GM23248 (cell line): ENCODE measurements around the gene RHOB. TPM values are rescaled to one million over a fixed set of nuclear protein-coding genes. Genes with fewer than 3 reads are reported as not detected.
"Not testable (repeated sequence)": the region's sequence is repeated elsewhere in the genome, so short reads cannot be mapped to it uniquely, and the experiment has no call there.

Experiments
- DNase-seq: peaks from one replicate; pipeline ENCODE4 v3.0.0-alpha.2; 2015
- H2AFZ ChIP-seq: fragments of 200-600 bp; sonication (generic); 2 replicates; pipeline ENCODE4 v1.6.1; 2016; ENCODE audit warnings: antibody characterized with exemption
- H3F3A ChIP-seq: fragments of 200-600 bp; sonication (generic); 2 replicates; pipeline ENCODE4 v1.6.1; 2016; ENCODE audit warnings: mild to moderate bottlenecking, antibody characterized with exemption, mixed run types; ENCODE audit not compliant: insufficient read depth
- H3K27ac ChIP-seq: fragments of 200-600 bp; sonication (generic); 2 replicates; pipeline ENCODE4 v1.5.1; 2016; ENCODE audit warnings: mild to moderate bottlenecking
- H3K27me3 ChIP-seq: fragments of 200-600 bp; sonication (generic); replicated peaks from 2 replicates; pipeline ENCODE4 v1.6.1; 2016; ENCODE audit warnings: mild to moderate bottlenecking; ENCODE audit not compliant: insufficient read depth
- H3K36me3 ChIP-seq: fragments of 200-600 bp; sonication (generic); 2 replicates; pipeline ENCODE4 v1.6.1; 2016; ENCODE audit warnings: low read depth, mild to moderate bottlenecking
- H3K4me1 ChIP-seq: fragments of 200-600 bp; sonication (generic); 2 replicates; pipeline ENCODE4 v1.6.1; 2016; ENCODE audit warnings: mild to moderate bottlenecking; ENCODE audit not compliant: insufficient read depth
- H3K4me2 ChIP-seq: fragments of 200-600 bp; sonication (generic); one replicate; pipeline ENCODE4 v1.6.1; 2016; ENCODE audit warnings: mild to moderate bottlenecking; ENCODE audit not compliant: unreplicated experiment
- H3K4me3 ChIP-seq: fragments of 200-600 bp; sonication (generic); 2 replicates; pipeline ENCODE4 v1.5.1; 2016; ENCODE audit warnings: mild to moderate bottlenecking
- H3K79me2 ChIP-seq: fragments of 200-600 bp; sonication (generic); 2 replicates; pipeline ENCODE4 v1.6.1; 2016; ENCODE audit warnings: mild to moderate bottlenecking; ENCODE audit not compliant: insufficient read depth
- H3K9ac ChIP-seq: fragments of 200-600 bp; sonication (generic); 2 replicates; pipeline ENCODE4 v1.6.1; 2016; ENCODE audit warnings: mild to moderate bottlenecking
- H3K9me2 ChIP-seq: fragments of 200-600 bp; sonication (generic); 2 replicates; pipeline ENCODE4 v1.6.1; 2016; ENCODE audit warnings: mixed run types, mild to moderate bottlenecking, moderate library complexity; ENCODE audit not compliant: insufficient read depth
- H3K9me3 ChIP-seq: fragments of 200-600 bp; sonication (generic); one replicate; pipeline ENCODE4 v1.6.1; 2017; ENCODE audit warnings: low read depth
- H4K20me1 ChIP-seq: fragments of 200-600 bp; sonication (generic); 2 replicates; pipeline ENCODE4 v1.6.0; 2016; ENCODE audit not compliant: insufficient read depth
- EZH2 ChIP-seq: fragments of 200-600 bp; sonication (generic); IDR thresholded peaks from 2 replicates; pipeline ENCODE4 v1.6.1; 2018; ENCODE audit warnings: antibody characterized with exemption, mild to moderate bottlenecking; ENCODE audit not compliant: insufficient read depth, poor library complexity, severe bottlenecking
- EZH2phosphoT487 ChIP-seq: fragments of 200-600 bp; sonication (generic); IDR thresholded peaks from 2 replicates; pipeline ENCODE4 v1.6.1; 2018; ENCODE audit warnings: antibody characterized with exemption, moderate library complexity, mild to moderate bottlenecking, low read depth; ENCODE audit not compliant: insufficient read depth
- WGBS, 2 experiments: methylation state at CpG; one replicate each; pipeline ENCODE4 v1.1.6; 2015 to 2017; ENCODE audit warnings: low lambda C conversion rate in 2 of 2, low coverage in 1 of 2; ENCODE audit errors: missing lambda C conversion rate in 2 of 2; 5-methylcytosine and 5-hydroxymethylcytosine counted together
- in situ Hi-C: fragments of 300-500 bp; cut with MboI; formaldehyde crosslinking; loops from 2 replicates; pipeline ENCODE4 v1.15.0; 2020
- polyA plus RNA-seq: library from polyadenylated mRNA; unstranded; fragments of >200 nt; fragmentation: Nextera tagmentation; extraction: Ambion mirVana; gene quantifications from 2 replicates; pipeline ENCODE4 v1.2.1, GENCODE V29; 2016
- total RNA-seq: library from RNA; depleted of rRNA; stranded (reverse); fragments of >200 nt; shearing (Covaris generic); gene quantifications from 2 replicates; pipeline ENCODE4 v1.2.3, GENCODE V29; 2014

RHOB gene
- total and polyA plus RNA-seq, 2 experiments from 2014 or later: 45.6 to 303 TPM

GRCh38 chr2:20488201-20488641 lies 41.3 kb downstream of the RHOB start:
- Histone ChIP-seq H3K4me2 (no peak overlapping the region), H3K27me3 (no peaks in the 10 kb centered on the region), H3K27ac (no peak overlapping the region), H3K9me2 (no peaks in the 10 kb centered on the region), H3K9ac (no peak overlapping the region), H3K79me2 (no peaks in the 10 kb centered on the region), H3K4me1 (0 out of 2 replicates have a peak, but pooled peaks cover 9% of the 10 kb centered on the region), H3K9me3 (no peaks in the 10 kb centered on the region), H3K36me3 (no peaks in the 10 kb centered on the region), H4K20me1 (no peaks in the 10 kb centered on the region), H3K4me3 (no peak overlapping the region), H2AFZ (no peak overlapping the region), H3F3A (no peaks in the 10 kb centered on the region)
- DNase-seq: no peak
- WGBS, 2 experiments: 88 to 89% methylated on average over 9 of the region's 9 CpGs
- in situ Hi-C loops: no loop called here
- TF ChIP-seq EZH2 (no peak), EZH2phosphoT487 (no peak)

GRCh38 chr2:20488782-20489181 lies 41.9 kb downstream of the RHOB start:
- 84% methylated on average over 5 of the region's 5 CpGs for WGBS, 2 experiments

GRCh38 chr2:20490300-20491181 lies 43.7 kb downstream of the RHOB start:
- no peak for TF ChIP-seq EZH2
- TF ChIP-seq EZH2phosphoT487: no peak
- no peaks in the 10 kb centered on the region for H3F3A ChIP-seq
- H3K27ac ChIP-seq: no peak overlapping the region
- no peak overlapping the region for H3K4me2 ChIP-seq
- no peak overlapping the region for H3K9ac ChIP-seq
- in situ Hi-C loops: no loop called here
- DNase-seq: peak; percentile 54
- H3K9me2 ChIP-seq: no peaks in the 10 kb centered on the region
- no peaks in the 10 kb centered on the region for H3K9me3 ChIP-seq
- H3K36me3 ChIP-seq: no peaks in the 10 kb centered on the region
- no peak overlapping the region for H3K4me3 ChIP-seq
- no peaks in the 10 kb centered on the region for H3K79me2 ChIP-seq
- no peaks in the 10 kb centered on the region for H4K20me1 ChIP-seq
- H2AFZ ChIP-seq: no peak overlapping the region
- no peaks in the 10 kb centered on the region for H3K27me3 ChIP-seq
- WGBS, 2 experiments: 39 to 47% methylated on average over 13 to 14 of the region's 14 CpGs
- peaks cover 20% of the 10 kb centered on the region for H3K4me1 ChIP-seq

More at GRCh38 chr2:20488782-20489181, 41.9 kb downstream of the RHOB start:
- Histone ChIP-seq H3K27ac (no peak overlapping the region), H3K36me3 (no peaks in the 10 kb centered on the region), H3K79me2 (no peaks in the 10 kb centered on the region), H3K4me2 (no peak overlapping the region), H3K4me1 (0 out of 2 replicates have a peak, but pooled peaks cover 10% of the 10 kb centered on the region), H3K27me3 (no peaks in the 10 kb centered on the region), H3F3A (no peaks in the 10 kb centered on the region), H3K4me3 (no peak overlapping the region), H3K9ac (no peak overlapping the region), H2AFZ (no peak overlapping the region), H3K9me3 (no peaks in the 10 kb centered on the region), H4K20me1 (no peaks in the 10 kb centered on the region), H3K9me2 (no peaks in the 10 kb centered on the region)
- no peak for DNase-seq
- TF ChIP-seq EZH2phosphoT487: no peak
- TF ChIP-seq EZH2: no peak
- in situ Hi-C loops: no loop called here

- Histone ChIP-seq H3K36me3 (no peaks in the 10 kb centered on the region), H3K4me1 (peaks cover 30% of the 10 kb centered on the region), H3F3A (no peaks in the 10 kb centered on the region), H3K4me3 (no peak overlapping the region), H3K9me2 (no peaks in the 10 kb centered on the region), H3K27ac (no peak overlapping the region), H2AFZ (no peak overlapping the region), H4K20me1 (no peaks in the 10 kb centered on the region), H3K9me3 (no peaks in the 10 kb centered on the region), H3K9ac (no peak overlapping the region), H3K27me3 (no peaks in the 10 kb centered on the region), H3K79me2 (no peaks in the 10 kb centered on the region), H3K4me2 (no peak overlapping the region)
- no peak for DNase-seq
- 76 to 80% methylated on average over 15 of the region's 15 CpGs for WGBS, 2 experiments
- TF ChIP-seq EZH2 (no peak), EZH2phosphoT487 (no peak)
- in situ Hi-C loops: no loop called here
Measured at GRCh38 chr2:20491739-20492531, 45.1 kb downstream of the RHOB start.

GRCh38 chr2:20493095-20493494 lies 46.2 kb downstream of the RHOB start:
- WGBS, 2 experiments: 94 to 96% methylated on average over 3 of the region's 3 CpGs
- H3F3A ChIP-seq, H3K9me3 ChIP-seq, H3K9me2 ChIP-seq, H2AFZ ChIP-seq, H3K79me2 ChIP-seq, DNase-seq, H3K9ac ChIP-seq, H3K27ac ChIP-seq, in situ Hi-C loops, H3K4me3 ChIP-seq, H3K27me3 ChIP-seq, H4K20me1 ChIP-seq, H3K4me2 ChIP-seq, H3K36me3 ChIP-seq: not testable (repeated sequence)
- H3K4me1 ChIP-seq: peaks cover 30% of the 10 kb centered on the region
